ENCODE measurements around the gene MRPL37. TPM values are rescaled to one million over a fixed set of nuclear protein-coding genes. Genes with fewer than 3 reads are reported as not detected.

MRPL37 gene
- total RNA-seq, 4 donors from 2014 or later = 91.6 to 141 (median 121) TPM

- ATAC-seq (no peak), DNase-seq (no peak)
- H3K27ac ChIP-seq = no peak overlapping the region
- TF ChIP-seq POLR2A (IDR thresholded peaks at IDR 0.05) (no peak), CTCF (IDR thresholded peaks at IDR 0.05 in 4 of 5, conservative IDR thresholded peaks at IDR 0.05 in 1 of 5) (no peak)
- no peaks in the 10 kb centered on the region for H3K9me3 ChIP-seq
- H3K4me1 ChIP-seq = peaks cover 0 to 5% of the 10 kb centered on the region in 2 donors
- no peaks in the 10 kb centered on the region for H3K27me3 ChIP-seq
- in situ Hi-C loops (cut with MboI; ENCODE audit: low sequenced_read_pairs in 4 of 4) = no loop called here
- intact Hi-C loops (cut with DNase I; ENCODE audit: low total_unique reads) = no loop called here
- no peak overlapping the region for H3K4me3 ChIP-seq
- peaks cover 5 to 34% of the 10 kb centered on the region in 2 donors for H3K36me3 ChIP-seq
These were observed 40.9 kb downstream of the MRPL37 start for GRCh38 chr1:54240741-54241335.

GRCh38 chr1:54241364-54241763 lies 41.4 kb downstream of the MRPL37 start:
- no peak overlapping the region for H3K4me3 ChIP-seq
- in situ Hi-C loops (cut with MboI; ENCODE audit: low sequenced_read_pairs in 4 of 4) = no loop called here
- peaks cover 0 to 5% of the 10 kb centered on the region in 2 donors for H3K4me1 ChIP-seq
- ATAC-seq (no peak), DNase-seq (no peak)
- no peak overlapping the region for H3K27ac ChIP-seq
- no peaks in the 10 kb centered on the region for H3K9me3 ChIP-seq
- peaks cover 5 to 34% of the 10 kb centered on the region in 2 donors for H3K36me3 ChIP-seq
- no peak for TF ChIP-seq CTCF (IDR thresholded peaks at IDR 0.05 in 4 of 5, conservative IDR thresholded peaks at IDR 0.05 in 1 of 5)
- no peak for TF ChIP-seq POLR2A (IDR thresholded peaks at IDR 0.05)
- intact Hi-C loops (cut with DNase I; ENCODE audit: low total_unique reads) = no loop called here
- H3K27me3 ChIP-seq = no peaks in the 10 kb centered on the region

- H3K4me1 ChIP-seq = peaks cover 6 to 8% of the 10 kb centered on the region in 2 donors
- in situ Hi-C loops (cut with MboI; ENCODE audit: low sequenced_read_pairs in 4 of 4) = no loop called here
- DNase-seq = no peak
- H3K9me3 ChIP-seq = no peaks in the 10 kb centered on the region
- no peak for TF ChIP-seq POLR2A (IDR thresholded peaks at IDR 0.05)
- TF ChIP-seq CTCF (IDR thresholded peaks at IDR 0.05 in 4 of 5, conservative IDR thresholded peaks at IDR 0.05 in 1 of 5) = no peak
- H3K36me3 ChIP-seq = peaks cover 0 to 19% of the 10 kb centered on the region in 2 donors
- no peak for ATAC-seq
- no peak overlapping the region for H3K27ac ChIP-seq
- no peak overlapping the region for H3K4me3 ChIP-seq
- H3K27me3 ChIP-seq = no peaks in the 10 kb centered on the region
- intact Hi-C loops (cut with DNase I; ENCODE audit: low total_unique reads) = no loop called here
These were observed 43.1 kb downstream of the MRPL37 start for GRCh38 chr1:54243022-54243421.

GRCh38 chr1:54244655-54245054 lies 44.7 kb downstream of the MRPL37 start:
- peaks cover 0 to 9% of the 10 kb centered on the region in 2 donors for H3K36me3 ChIP-seq
- ATAC-seq (no peak), DNase-seq (no peak)
- in situ Hi-C loops (cut with MboI; ENCODE audit: low sequenced_read_pairs in 4 of 4) (no loop called here), intact Hi-C loops (cut with DNase I; ENCODE audit: low total_unique reads) (no loop called here)
- no peak overlapping the region for H3K4me3 ChIP-seq
- TF ChIP-seq POLR2A (IDR thresholded peaks at IDR 0.05) = no peak
- no peak for TF ChIP-seq CTCF (IDR thresholded peaks at IDR 0.05 in 4 of 5, conservative IDR thresholded peaks at IDR 0.05 in 1 of 5)
- H3K4me1 ChIP-seq = peaks cover 4 to 21% of the 10 kb centered on the region in 2 donors
- H3K9me3 ChIP-seq = no peaks in the 10 kb centered on the region
- H3K27ac ChIP-seq = no peak overlapping the region
- no peaks in the 10 kb centered on the region for H3K27me3 ChIP-seq

- intact Hi-C loops (cut with DNase I; ENCODE audit: low total_unique reads) = no loop called here
- Histone ChIP-seq H3K36me3 (peaks cover 0 to 9% of the 10 kb centered on the region in 2 donors), H3K4me1 (peaks cover 9 to 27% of the 10 kb centered on the region in 2 donors), H3K27me3 (no peaks in the 10 kb centered on the region), H3K4me3 (no peak overlapping the region), H3K27ac (peak overlapping the region in 1 of 4 donors; percentile 42), H3K9me3 (no peaks in the 10 kb centered on the region)
- no peak for ATAC-seq
- in situ Hi-C loops (cut with MboI; ENCODE audit: low sequenced_read_pairs in 4 of 4) = no loop called here
- TF ChIP-seq POLR2A (IDR thresholded peaks at IDR 0.05) = no peak
- no peak for TF ChIP-seq CTCF (IDR thresholded peaks at IDR 0.05 in 4 of 5, conservative IDR thresholded peaks at IDR 0.05 in 1 of 5)
- DNase-seq = no peak
These were observed 45.5 kb downstream of the MRPL37 start for GRCh38 chr1:54245501-54245900.

Measured in gastrocnemius medialis (tissue), 4 donors.